ENCODE measurements around the gene MAP3K19.

DNA sequence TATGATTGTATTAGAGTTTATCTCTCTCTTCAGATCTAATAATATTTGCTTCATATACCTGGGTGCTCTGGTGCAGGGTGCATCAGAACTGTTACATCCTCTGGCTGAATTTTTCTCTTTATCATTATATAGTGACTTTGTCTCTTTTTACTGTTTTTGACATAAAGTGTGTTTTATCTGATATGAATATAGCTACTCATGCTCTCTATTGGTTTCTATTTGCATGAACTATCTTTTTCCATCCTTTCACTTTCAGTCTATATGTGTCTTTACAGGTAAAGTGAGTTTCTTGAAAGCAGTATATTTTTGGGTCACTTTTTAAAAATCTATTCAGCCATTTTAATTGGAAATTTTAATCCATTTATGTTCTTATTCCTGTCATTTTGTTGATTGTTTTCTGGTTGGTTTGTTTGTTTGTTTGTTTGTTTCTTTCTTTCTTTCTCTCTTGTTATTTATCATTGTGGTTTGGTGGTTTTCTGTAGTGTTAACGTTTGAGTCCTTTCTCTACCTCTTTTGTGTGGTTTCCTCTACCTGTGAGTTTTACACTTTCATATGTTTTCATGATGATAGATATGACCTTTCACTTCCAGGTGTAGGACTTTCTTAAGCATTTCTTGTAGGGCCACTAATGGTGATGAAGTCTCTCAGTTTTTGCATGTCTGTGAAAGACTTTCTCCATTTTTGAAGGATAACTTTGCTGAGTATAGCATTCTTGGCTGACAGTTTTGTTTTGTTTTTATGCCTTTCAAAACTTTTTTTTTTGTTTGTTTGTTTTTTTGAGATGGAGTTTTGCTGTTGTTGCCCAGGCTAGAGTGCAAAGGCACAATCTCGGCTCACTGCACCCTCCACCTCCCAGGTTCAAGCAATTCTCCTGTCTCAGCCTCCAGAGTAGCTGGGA is 73.8 kb downstream of the MAP3K19 start:
- TF ChIP-seq GATA3 (IDR thresholded peaks at IDR 0.05; ENCODE audit: low read depth, low read length) (no peak), GATA2 (IDR thresholded peaks at IDR 0.05; ENCODE audit: low read depth, low read length) (no peak)
